ENCODE data around the gene CLECL1.
"Not testable (repeated sequence)": the region's sequence is repeated elsewhere in the genome, so short reads cannot be mapped to it uniquely, and the experiment has no call there.

CLECL1 gene

DNA sequence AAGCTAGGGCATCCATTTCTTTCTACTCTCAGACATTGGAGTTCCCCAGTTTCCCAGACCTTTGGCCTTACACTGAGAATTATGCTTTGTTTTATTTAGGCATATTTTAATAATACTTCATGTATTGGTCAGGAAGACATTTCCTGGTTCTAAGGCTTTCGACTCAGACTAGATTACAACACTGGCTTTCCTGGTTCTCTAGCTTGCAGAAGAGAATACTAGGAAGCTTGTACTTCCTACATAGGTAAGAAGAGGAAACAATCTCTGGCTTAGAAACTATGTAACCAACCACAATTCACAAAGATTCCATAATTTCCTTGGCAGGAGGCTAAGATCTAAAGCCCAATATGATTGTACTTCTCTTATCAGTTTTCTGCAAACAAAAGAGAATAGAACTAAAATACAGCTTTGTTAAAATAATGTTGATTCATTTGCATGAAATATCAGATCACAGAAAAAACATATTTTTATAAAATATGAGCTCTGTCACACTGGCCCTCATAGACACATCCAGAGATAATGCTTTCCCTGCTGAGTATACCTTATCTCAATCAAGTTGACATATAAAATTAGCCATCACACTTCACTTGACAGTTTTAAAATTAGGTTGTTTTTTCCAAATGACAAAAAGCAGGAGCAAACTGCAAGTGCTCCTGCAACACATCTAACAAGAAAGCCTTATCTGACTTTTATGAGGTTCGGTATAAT lies 32.8 kb downstream of the CLECL1 start:
- DNase-seq (ENCODE audit: low read depth, low spot score) = no peak
- peak overlapping the region; percentile 6 for H3K27ac ChIP-seq

DNA sequence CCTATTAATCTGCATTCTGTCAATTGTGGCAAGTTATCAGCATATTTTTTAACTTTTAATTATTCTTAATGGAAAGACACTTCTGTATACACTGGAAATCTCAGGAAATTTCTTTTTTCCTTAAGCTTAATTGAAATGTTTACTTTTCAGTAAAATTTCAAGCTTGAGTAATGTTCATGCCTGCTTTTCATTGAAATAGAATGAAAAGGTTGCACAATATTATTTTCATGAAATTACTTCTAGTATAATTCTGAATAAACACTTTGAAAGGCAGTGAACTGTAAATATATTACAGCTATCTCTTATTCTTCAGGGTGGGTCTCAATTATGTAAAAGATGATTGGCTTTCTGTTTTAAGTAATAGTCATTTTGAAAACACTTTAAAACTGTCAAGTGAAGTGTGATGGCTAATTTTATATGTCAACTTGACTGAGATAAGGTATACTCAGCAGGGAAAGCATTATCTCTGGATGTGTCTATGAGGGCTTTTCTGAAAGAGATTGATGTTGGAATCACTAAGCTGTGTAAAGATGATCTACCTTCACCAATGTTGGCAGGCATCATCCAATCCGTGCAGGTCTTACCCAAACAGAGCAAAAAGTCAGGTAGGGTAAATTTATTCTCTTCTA lies 33.5 kb downstream of the CLECL1 start:
- H3K27ac ChIP-seq = peak overlapping the region; percentile 6

DNA sequence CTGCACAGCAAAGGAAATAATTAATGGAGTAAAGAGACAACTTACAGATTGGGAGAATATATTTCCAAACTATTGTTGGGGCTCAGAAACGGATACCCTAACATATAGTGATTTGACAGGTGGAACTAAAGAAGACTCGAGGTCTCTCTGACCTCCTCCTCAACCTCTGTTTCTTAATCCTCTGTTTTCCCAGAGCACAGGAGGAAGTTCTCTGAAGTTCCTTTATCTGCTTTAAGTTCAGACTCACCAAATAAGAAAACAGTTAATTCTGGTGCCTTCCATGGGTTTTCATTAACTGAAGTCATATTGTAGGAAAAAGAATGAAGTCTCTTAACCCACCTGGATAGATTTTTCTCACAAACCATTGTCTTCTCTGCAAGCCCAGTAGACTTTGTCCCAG lies 34.2 kb downstream of the CLECL1 start:
- H3K27ac ChIP-seq = no peak overlapping the region
- DNase-seq (ENCODE audit: low read depth, low spot score) = no peak

More for the DNA sequence above, 33.5 kb downstream of the CLECL1 start:
- no peak for DNase-seq (ENCODE audit: low read depth, low spot score)

DNA sequence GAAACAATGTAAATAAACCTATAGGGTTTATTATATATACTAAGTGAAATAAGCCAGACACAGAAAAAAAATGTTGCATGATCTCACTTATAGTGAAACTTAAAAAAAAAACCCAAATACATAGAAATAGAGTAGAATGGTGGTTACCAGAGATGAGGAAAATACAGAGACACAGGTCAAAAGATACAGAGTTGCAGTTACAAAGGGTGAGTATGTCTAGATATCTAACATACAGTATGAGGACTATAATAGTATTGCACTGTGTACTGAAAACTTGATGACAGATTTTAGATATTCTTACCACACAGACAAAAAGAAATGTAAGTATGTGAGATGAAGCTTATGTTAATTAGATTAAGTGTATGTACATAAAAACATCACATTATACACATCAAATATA lies 35.3 kb downstream of the CLECL1 start:
- H3K27ac ChIP-seq = no peak overlapping the region
- no peak for DNase-seq (ENCODE audit: low read depth, low spot score)

DNA sequence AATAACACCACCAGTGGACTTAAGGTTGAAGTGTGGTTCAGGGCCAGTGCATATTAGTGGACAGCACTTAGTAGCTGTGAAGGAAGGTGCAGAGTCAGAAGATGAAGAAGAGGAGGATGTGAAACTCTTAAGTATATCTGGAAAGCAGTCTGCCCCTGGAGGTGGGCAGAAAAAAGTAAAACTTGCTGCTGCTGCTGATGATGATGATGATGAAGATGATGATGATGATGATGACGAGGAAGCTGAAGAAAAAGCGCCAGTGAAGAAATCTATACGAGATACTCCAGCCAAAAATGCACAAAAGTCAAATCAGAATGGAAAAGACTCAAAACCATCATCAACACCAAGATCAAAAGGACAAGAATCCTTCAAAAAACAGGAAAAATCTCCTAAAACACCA lies 37.2 kb downstream of the CLECL1 start:
- DNase-seq (ENCODE audit: low read depth, low spot score); H3K27ac ChIP-seq: not testable (repeated sequence)

DNA sequence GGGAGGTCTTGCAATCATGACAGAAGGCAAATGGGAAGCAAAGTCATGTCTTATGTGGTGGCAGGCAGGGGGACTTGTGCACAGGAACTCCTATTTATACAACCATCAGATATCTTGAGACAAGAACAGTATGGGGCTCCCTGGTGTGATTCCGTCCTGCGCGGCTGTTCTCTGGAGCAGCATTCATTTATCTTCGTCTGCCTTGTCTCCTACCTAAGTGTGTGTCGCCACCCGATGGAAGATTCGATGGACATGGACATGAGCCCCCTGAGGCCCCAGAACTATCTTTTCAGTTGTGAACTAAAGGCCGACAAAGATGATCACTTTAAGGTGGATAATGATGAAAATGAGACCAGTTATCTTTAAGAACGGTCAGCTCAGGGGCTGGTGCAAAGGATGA lies 37.7 kb downstream of the CLECL1 start:
- DNase-seq (ENCODE audit: low read depth, low spot score); H3K27ac ChIP-seq: not testable (repeated sequence)

DNA sequence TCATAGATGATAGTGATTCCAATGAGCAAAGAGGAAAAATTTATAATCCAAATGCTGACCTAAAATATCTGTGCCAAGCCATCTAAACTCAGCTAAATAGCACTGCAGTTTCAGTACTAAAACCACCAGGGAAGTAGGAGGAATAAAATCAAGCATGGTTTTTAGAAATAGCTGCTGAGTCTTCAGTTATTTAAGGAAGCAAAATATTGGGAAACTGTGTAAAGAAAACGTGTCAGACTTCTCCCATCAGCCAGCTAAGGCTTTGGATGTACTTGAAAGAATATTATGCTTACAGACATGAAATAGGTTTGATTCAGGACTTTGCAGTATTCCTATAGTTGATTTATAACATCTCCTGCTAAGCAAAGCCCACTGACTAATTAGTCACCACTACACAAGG lies 38.7 kb downstream of the CLECL1 start:
- no peak for DNase-seq (ENCODE audit: low read depth, low spot score)
- H3K27ac ChIP-seq = no peak overlapping the region

DNA sequence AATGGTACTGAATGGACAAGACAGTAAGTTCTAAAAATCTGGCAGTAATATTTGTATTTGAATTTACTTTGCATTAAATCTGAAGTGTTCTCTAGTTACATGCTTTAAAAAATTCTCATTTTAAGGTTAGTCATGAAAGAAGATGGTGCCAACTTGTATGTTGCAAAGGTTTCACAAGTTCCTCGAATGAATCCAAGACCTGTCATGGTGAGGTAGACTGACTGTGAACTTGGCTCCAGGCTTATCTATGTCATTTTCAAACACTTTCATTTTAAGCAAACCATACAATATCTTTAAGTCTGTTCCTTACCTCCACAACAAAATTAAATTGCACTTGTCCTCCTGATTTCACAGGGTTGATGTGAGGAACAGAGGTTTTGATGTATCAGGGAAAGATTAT lies 40.0 kb downstream of the CLECL1 start:
- no peak overlapping the region for H3K27ac ChIP-seq
- no peak for DNase-seq (ENCODE audit: low read depth, low spot score)

DNA sequence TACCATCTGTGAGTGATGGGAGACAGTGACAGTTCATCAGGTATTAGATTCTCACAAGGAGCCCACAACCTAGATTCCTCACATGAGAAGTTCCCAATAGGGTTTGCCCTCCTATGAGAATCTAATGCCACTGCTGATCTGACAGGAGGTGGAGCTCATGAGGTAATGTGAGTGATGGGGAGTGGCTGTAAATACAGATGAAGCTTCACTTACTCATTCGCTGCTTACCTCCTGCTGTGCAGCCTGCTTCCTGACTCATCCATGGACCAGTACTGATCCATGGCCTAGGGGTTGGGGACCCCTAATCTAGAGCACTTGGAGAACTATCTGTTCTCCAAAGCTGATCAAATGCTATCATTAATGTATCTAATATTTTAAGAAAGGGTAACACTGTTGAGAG lies 45.7 kb downstream of the CLECL1 start:
- H3K27ac ChIP-seq = no peak overlapping the region
- DNase-seq (ENCODE audit: low read depth, low spot score) = no peak

DNA sequence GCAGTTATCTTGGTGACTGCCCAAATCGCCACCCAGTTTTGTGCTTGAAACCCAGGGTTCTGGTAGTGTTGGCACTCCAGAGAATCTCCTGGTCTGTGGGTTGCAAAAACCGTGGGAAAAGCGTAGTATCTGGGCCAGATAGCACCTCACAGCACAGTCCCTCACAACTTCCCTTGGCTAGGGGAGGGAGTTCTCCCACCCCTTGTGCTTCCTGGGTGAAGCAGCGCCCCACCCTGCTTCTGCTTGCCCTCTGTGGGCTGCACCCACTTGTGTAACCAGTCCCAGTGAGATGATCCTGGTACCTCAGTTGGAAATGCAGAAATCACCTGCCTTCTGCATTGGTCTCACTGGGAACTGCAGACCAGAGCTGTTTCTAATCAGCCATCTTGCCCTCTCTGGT lies 47.0 kb downstream of the CLECL1 start:
- H3K27ac ChIP-seq = no peak overlapping the region
- no peak for DNase-seq (ENCODE audit: low read depth, low spot score)

DNA sequence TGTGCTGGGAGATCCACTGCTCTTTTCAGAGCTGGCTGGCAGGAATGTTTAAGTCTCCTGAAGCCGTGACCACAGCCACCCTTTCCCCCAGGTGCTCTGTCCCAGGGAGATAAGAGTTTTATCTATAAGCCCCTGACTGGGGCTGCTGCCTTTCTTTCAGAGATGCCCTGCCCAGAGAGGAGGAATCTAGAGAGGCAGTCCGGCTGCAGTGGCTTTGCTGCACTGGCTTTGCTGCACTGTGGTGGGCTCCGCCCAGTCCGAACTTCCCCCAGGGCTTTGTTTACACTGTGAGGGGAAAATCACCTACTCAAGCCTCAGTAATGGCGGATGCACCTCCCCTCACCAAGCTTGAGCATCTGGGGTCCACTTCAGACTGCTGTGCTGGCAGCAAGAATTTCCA lies 47.5 kb downstream of the CLECL1 start:
- not testable (repeated sequence) for H3K27ac ChIP-seq; DNase-seq (ENCODE audit: low read depth, low spot score)

DNA sequence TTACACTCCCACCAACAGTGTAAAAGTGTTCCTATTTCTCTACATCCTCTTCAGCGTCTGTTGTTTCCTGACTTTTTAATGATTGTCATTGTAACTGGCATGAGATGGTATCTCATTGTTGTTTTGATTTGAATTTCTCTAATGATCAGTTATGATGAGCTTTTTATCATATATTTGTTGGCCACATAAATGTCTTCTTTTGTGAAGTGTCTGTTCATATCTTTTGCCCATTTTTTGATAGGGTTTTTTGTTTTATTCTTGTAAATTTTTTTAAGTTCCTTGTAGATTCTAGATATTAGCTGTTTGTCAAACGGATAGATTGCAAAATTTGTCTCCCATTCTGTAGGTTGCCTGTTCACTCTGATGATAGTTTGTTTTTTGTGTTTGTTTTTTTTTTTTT lies 49.9 kb downstream of the CLECL1 start:
- not testable (repeated sequence) for H3K27ac ChIP-seq; DNase-seq (ENCODE audit: low read depth, low spot score)

DNA sequence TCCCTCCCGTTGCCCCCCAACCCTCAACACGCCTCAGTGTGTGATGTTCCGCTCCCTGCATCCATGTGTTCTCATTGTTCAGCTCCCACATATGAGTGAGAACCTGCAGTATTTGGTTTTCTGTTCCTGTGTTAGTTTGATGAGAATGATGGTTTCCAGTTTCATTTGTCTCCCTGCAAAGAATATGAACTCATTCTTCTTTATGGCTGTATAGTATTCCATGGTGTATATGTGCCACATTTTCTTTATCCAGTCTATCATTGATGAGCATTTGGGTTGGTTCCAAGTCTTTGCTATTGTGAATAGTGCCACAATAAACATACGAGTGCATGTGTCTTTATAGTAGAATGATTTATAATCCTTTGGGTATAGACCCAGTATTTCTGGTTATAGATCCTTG lies 50.4 kb downstream of the CLECL1 start:
- H3K27ac ChIP-seq = not testable (repeated sequence)

DNA sequence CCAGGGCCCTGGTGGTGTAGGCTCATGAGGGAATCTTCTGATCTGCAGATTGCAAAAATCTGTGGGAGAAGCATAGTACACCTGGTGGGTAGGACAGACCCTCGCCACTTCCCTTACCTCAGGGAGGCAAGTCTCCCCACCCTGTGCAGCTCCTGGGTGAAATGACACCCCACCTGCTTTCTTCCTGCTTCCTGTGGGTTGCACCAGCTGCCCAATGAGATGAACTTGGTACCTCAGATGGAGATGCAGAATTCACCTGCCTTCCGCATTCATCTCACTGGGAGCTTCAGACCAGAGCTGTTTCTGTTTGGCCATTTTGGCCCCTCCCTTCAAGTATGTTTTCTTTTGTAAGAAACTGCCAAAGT lies 58.7 kb downstream of the CLECL1 start:
- DNase-seq (ENCODE audit: low read depth, low spot score) = no peak
- peak overlapping the region; percentile 39 for H3K27ac ChIP-seq

More for the DNA sequence above, 50.4 kb downstream of the CLECL1 start:
- DNase-seq (ENCODE audit: low read depth, low spot score) = not testable (repeated sequence)

DNA sequence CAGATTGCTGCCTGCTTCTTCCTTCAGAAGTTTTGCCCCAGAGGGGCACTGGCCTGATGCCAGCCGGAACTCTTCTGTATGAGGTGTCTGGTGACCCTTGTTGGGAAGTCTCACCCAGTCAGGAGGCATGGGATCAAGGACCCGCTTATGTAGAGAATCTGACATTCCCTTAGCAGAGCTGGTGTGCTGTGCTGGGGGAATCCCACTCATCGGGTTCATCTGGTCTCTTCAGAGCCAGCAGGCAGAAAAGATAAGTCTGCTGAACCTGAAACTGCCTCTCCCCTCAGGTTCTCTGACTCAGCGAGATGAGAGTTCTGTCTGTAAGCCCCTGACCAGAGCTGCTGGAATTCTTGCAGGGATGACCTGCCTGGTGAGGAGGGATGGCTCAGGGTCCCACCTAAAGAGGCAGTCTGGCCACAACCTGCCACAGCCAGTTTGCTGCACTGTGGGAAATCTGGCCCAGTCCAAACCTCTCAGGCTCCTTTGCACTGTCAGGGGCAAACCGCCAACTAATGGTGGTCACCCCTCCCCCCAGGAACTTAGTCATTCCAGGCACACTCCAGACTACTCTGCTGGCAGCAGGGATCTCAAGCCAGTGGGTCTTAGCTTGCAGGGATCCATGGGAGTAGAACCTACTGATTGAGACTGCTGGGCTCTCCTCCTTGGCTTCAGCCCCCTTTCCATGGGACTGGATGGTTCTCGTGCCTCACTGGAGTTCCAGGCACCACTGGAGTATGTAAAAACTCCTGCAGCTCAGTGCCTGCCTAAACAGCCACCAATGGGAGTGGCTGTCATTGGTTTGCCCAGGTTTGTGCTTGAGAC lies 59.3 kb downstream of the CLECL1 start:
- H3K27ac ChIP-seq = peak overlapping the region; percentile 39
- DNase-seq (ENCODE audit: low read depth, low spot score) = peak; percentile 66
